Measurements from ENCODE around the gene GNG14. TPM values are rescaled to one million over a fixed set of nuclear protein-coding genes. Genes with fewer than 3 reads are reported as not detected.

GNG14 gene
- total RNA-seq, 1 donor from 2014 or later = not detected

- Mint-ChIP-seq H3K4me1 (ENCODE audit: low read depth, unreplicated experiment) (no peaks in the 10 kb centered on the region), H3K9me3 (ENCODE audit: unreplicated experiment) (peaks cover 6% of the 10 kb centered on the region), H3K27ac (ENCODE audit: unreplicated experiment) (peak within 1 kb of the TSS; percentile 64), H3K4me3 (ENCODE audit: unreplicated experiment) (peak within 1 kb of the TSS; percentile 94), H3K36me3 (ENCODE audit: unreplicated experiment) (peaks cover 3% of the 10 kb centered on the region), H3K27me3 (ENCODE audit: unreplicated experiment) (peaks cover 13% of the 10 kb centered on the region)
- TF ChIP-seq CTCF (IDR thresholded peaks at IDR 0.05; ENCODE audit: partially characterized antibody, unreplicated experiment) = no peak
- DNase-seq = peak; percentile 83
Observed at GRCh38 chr19:12681074-12681987, 6.5 kb upstream of the GNG14 start, which contains the start of gene DHPS. Gene DHPS, minus strand, starts transcription at chr19:12681880. Its CDS starts 114 bp downstream, at chr19:12681766.

- no peak overlapping the region for H3K27ac Mint-ChIP-seq (ENCODE audit: unreplicated experiment)
- H3K27me3 Mint-ChIP-seq (ENCODE audit: unreplicated experiment) = peaks cover 10% of the 10 kb centered on the region
- no peak for DNase-seq
- peaks cover 6% of the 10 kb centered on the region for H3K9me3 Mint-ChIP-seq (ENCODE audit: unreplicated experiment)
- peak overlapping the region; percentile 40 for H3K4me3 Mint-ChIP-seq (ENCODE audit: unreplicated experiment)
- TF ChIP-seq CTCF (IDR thresholded peaks at IDR 0.05; ENCODE audit: partially characterized antibody, unreplicated experiment) = no peak
- peaks cover 1% of the 10 kb centered on the region for H3K4me1 Mint-ChIP-seq (ENCODE audit: low read depth, unreplicated experiment)
- peaks cover 4% of the 10 kb centered on the region for H3K36me3 Mint-ChIP-seq (ENCODE audit: unreplicated experiment)
Observed at GRCh38 chr19:12685831-12686230, 2.0 kb upstream of the GNG14 start.

- H3K4me1 Mint-ChIP-seq (ENCODE audit: low read depth, unreplicated experiment) = peaks cover 1% of the 10 kb centered on the region
- H3K4me3 Mint-ChIP-seq (ENCODE audit: unreplicated experiment) = no peak overlapping the region
- TF ChIP-seq CTCF (IDR thresholded peaks at IDR 0.05; ENCODE audit: partially characterized antibody, unreplicated experiment) = no peak
- peaks cover 4% of the 10 kb centered on the region for H3K36me3 Mint-ChIP-seq (ENCODE audit: unreplicated experiment)
- H3K27me3 Mint-ChIP-seq (ENCODE audit: unreplicated experiment) = peaks cover 4% of the 10 kb centered on the region
- H3K27ac Mint-ChIP-seq (ENCODE audit: unreplicated experiment) = no peak overlapping the region
- no peak for DNase-seq
- H3K9me3 Mint-ChIP-seq (ENCODE audit: unreplicated experiment) = peaks cover 4% of the 10 kb centered on the region
Observed at GRCh38 chr19:12689012-12689411, 1.2 kb downstream of the GNG14 start.

DNA sequence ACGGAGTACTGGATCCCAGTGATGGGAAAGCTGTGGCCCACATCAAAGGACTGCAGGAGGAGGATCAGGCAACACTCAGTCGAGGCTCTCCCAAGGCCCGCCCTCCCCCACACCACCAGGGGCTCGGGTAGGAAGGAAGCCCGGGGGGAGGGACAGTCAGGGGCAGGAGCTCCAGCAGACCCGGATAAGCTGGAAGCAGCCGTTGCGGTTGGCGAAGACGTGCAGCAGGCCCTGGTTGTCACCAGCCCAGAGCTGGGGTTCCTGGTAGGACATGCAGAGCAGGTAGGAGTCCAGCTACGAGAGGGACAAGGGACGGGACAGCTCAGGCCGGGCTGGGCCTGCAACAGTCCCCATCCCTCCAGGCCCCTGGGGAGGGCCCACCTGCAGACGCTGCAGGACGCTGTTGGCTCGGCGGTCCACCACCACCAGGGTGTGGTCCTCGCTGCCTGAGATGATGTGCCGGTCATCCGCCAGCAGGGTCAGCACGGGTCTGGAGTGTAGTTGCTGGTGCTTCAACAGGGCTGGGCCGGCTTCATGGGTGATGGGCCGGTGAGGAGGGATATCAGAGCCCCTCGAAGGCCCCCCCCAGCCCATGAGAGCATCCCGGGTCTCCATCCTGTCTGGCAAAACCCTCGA is 1.9 kb downstream of the GNG14 start:
- Mint-ChIP-seq H3K36me3 (ENCODE audit: unreplicated experiment) (peaks cover 4% of the 10 kb centered on the region), H3K27ac (ENCODE audit: unreplicated experiment) (no peak overlapping the region), H3K4me1 (ENCODE audit: low read depth, unreplicated experiment) (peaks cover 1% of the 10 kb centered on the region), H3K27me3 (ENCODE audit: unreplicated experiment) (peaks cover 4% of the 10 kb centered on the region), H3K4me3 (ENCODE audit: unreplicated experiment) (no peak overlapping the region), H3K9me3 (ENCODE audit: unreplicated experiment) (peaks cover 4% of the 10 kb centered on the region)
- DNase-seq = no peak
- TF ChIP-seq CTCF (IDR thresholded peaks at IDR 0.05; ENCODE audit: partially characterized antibody, unreplicated experiment) = no peak

GRCh38 chr19:12692960-12693359 is 5.2 kb downstream of the GNG14 start:
- Mint-ChIP-seq H3K27me3 (ENCODE audit: unreplicated experiment) (peaks cover 2% of the 10 kb centered on the region), H3K4me1 (ENCODE audit: low read depth, unreplicated experiment) (no peaks in the 10 kb centered on the region), H3K36me3 (ENCODE audit: unreplicated experiment) (no peaks in the 10 kb centered on the region), H3K4me3 (ENCODE audit: unreplicated experiment) (no peak overlapping the region), H3K27ac (ENCODE audit: unreplicated experiment) (no peak overlapping the region), H3K9me3 (ENCODE audit: unreplicated experiment) (peaks cover 5% of the 10 kb centered on the region)
- DNase-seq = no peak
- TF ChIP-seq CTCF (IDR thresholded peaks at IDR 0.05; ENCODE audit: partially characterized antibody, unreplicated experiment) = no peak
